Small intestine (tissue), 7 donors: ENCODE data around the gene TCHHL1. TPM values are rescaled to one million over a fixed set of nuclear protein-coding genes. Genes with fewer than 3 reads are reported as not detected.

Experiments used
- DNase-seq, 2 donors: peaks; one replicate each; pipeline versions ENCODE4 v3.0.0 to v3.0.0-alpha.2; 2013
- FAIRE-seq: peaks from 2 replicates; lab custom pipeline; 2012; peaks lifted over from hg19 to GRCh38; lab: Jason Lieb, UNC
- H3K27ac ChIP-seq, 3 donors: one replicate each; pipeline ENCODE4 v1.5.1; 2013; ENCODE audit warnings: low read length in 2 of 3, mild to moderate bottlenecking in 2 of 3, control low read depth in 1 of 3, inconsistent platforms in 1 of 3, low read depth in 1 of 3, moderate library complexity in 1 of 3
- H3K27me3 ChIP-seq, 3 donors: one replicate each; pipeline ENCODE4 v1.6.1; 2013; ENCODE audit warnings: low read length in 3 of 3, inconsistent platforms in 1 of 3; ENCODE audit not compliant: control insufficient read depth in 3 of 3, insufficient read depth in 3 of 3
- H3K36me3 ChIP-seq, 3 donors: one replicate each; pipeline ENCODE4 v1.6.1; 2013; ENCODE audit warnings: low read length in 3 of 3, inconsistent platforms in 1 of 3, low read depth in 1 of 3, mild to moderate bottlenecking in 1 of 3, moderate library complexity in 1 of 3; ENCODE audit not compliant: control insufficient read depth in 3 of 3, insufficient read depth in 2 of 3
- H3K4me1 ChIP-seq, 3 donors: one replicate each; pipeline ENCODE4 v1.6.1; 2013; ENCODE audit warnings: low read length in 2 of 3, inconsistent platforms in 1 of 3, low read depth in 1 of 3, mild to moderate bottlenecking in 1 of 3, moderate library complexity in 1 of 3; ENCODE audit not compliant: control insufficient read depth in 3 of 3, insufficient read depth in 2 of 3
- H3K4me3 ChIP-seq, 3 donors: one replicate each; pipeline ENCODE4 v1.5.1; 2013; ENCODE audit warnings: low read length in 3 of 3, control low read depth in 1 of 3, inconsistent platforms in 1 of 3, low read depth in 1 of 3, mild to moderate bottlenecking in 1 of 3, moderate library complexity in 1 of 3
- H3K9me3 ChIP-seq, 2 donors: one replicate each; pipeline ENCODE4 v1.6.1; 2013; ENCODE audit warnings: low read depth in 1 of 2, low read length in 1 of 2; ENCODE audit not compliant: control insufficient read depth in 2 of 2, insufficient read depth in 1 of 2
- WGBS, 3 donors: extraction: QIAGEN DNeasy Blood & Tissue Kit; methylation state at CpG; one replicate each; pipeline ENCODE4 v1.1.7; 2013; 5-methylcytosine and 5-hydroxymethylcytosine counted together
- polyA plus RNA-seq, 4 donors: library from polyadenylated mRNA; stranded (reverse) in 3 of 4; unstranded in 1 of 4; fragments of 200-250 nt in 3 of 4; fragments of 120-200 nt in 1 of 4; gene quantifications; one replicate each; pipeline versions ENCODE4 v1.2.1 to v1.2.3, GENCODE V29; 2013
- donor health status: healthy with polysubstance abuse.
- donor health status: control.
- donor health status: control.
- donor health status: Bipolar disorder and iron deficiency.
- donor health status: healthy.

TCHHL1 gene
- polyA plus RNA-seq, 4 donors: not detected

GRCh38 chr1:152042030-152042429 is 46.8 kb downstream of the TCHHL1 start:
- Histone ChIP-seq H3K9me3 (no peaks in the 10 kb centered on the region), H3K36me3 (no peaks in the 10 kb centered on the region), H3K27me3 (no peaks in the 10 kb centered on the region), H3K4me3 (no peak overlapping the region), H3K27ac (no peak overlapping the region), H3K4me1 (peaks cover 0 to 27% (median 2%) of the 10 kb centered on the region in 3 donors)
- WGBS, 3 donors: 75 to 89% (median 80%) methylated on average over 1 of the region's 1 CpG
- FAIRE-seq (no peak), DNase-seq (no peak)

- 3 to 52% (median 29%) methylated on average over 1 of the region's 1 CpG for WGBS, 3 donors
- H3K9me3 ChIP-seq: no peaks in the 10 kb centered on the region
- FAIRE-seq (no peak), DNase-seq (peak in 1 of 2 donors; percentile 29)
- peak overlapping the region in 1 of 3 donors; percentile 42 for H3K27ac ChIP-seq
- peaks cover 0 to 27% (median 6%) of the 10 kb centered on the region in 3 donors for H3K4me1 ChIP-seq
- H3K4me3 ChIP-seq: no peak overlapping the region
- H3K36me3 ChIP-seq: no peaks in the 10 kb centered on the region
- no peaks in the 10 kb centered on the region for H3K27me3 ChIP-seq
Measured at GRCh38 chr1:152039886-152040285, 49.0 kb downstream of the TCHHL1 start.

- no peaks in the 10 kb centered on the region for H3K36me3 ChIP-seq
- no peaks in the 10 kb centered on the region for H3K27me3 ChIP-seq
- DNase-seq (no peak), FAIRE-seq (no peak)
- no peak overlapping the region for H3K4me3 ChIP-seq
- no peaks in the 10 kb centered on the region for H3K9me3 ChIP-seq
- WGBS, 3 donors: 91 to 98% (median 96%) methylated on average over 1 of the region's 1 CpG
- H3K4me1 ChIP-seq: peaks cover 0 to 30% (median 6%) of the 10 kb centered on the region in 3 donors
- no peak overlapping the region for H3K27ac ChIP-seq
Measured at GRCh38 chr1:152039461-152039860, 49.4 kb downstream of the TCHHL1 start.

- DNase-seq (no peak), FAIRE-seq (no peak)
- no peaks in the 10 kb centered on the region for H3K36me3 ChIP-seq
- H3K27ac ChIP-seq: peak overlapping the region in 1 of 3 donors; percentile 3
- H3K4me1 ChIP-seq: peaks cover 0 to 35% (median 6%) of the 10 kb centered on the region in 3 donors
- WGBS, 3 donors: 87 to 91% (median 89%) methylated on average over 10 of the region's 10 CpGs
- H3K9me3 ChIP-seq: no peaks in the 10 kb centered on the region
- no peaks in the 10 kb centered on the region for H3K27me3 ChIP-seq
- H3K4me3 ChIP-seq: no peak overlapping the region
Measured at GRCh38 chr1:152038871-152039270, 50.0 kb downstream of the TCHHL1 start.

GRCh38 chr1:152036267-152037216 is 52.3 kb downstream of the TCHHL1 start, which contains the start of gene S100A11:
S100A11 (minus strand) TSS chr1:152037004; CDS start chr1:152036915, 89 bp downstream.
- Histone ChIP-seq H3K4me1 (peaks cover 0 to 32% (median 8%) of the 10 kb centered on the region in 3 donors), H3K27me3 (no peaks in the 10 kb centered on the region), H3K36me3 (peaks cover 9 to 13% (median 10%) of the 10 kb centered on the region in 3 donors), H3K27ac (peak within 1 kb of the TSS; percentile 73 to 98 (median 86)), H3K9me3 (no peaks in the 10 kb centered on the region), H3K4me3 (peak within 1 kb of the TSS; percentile 65 to 79 (median 65))
- DNase-seq: peak; percentile 89 to 94
- 0% methylated on average over 52 to 53 of the region's 53 CpGs for WGBS, 3 donors
- no peak for FAIRE-seq

- Histone ChIP-seq H3K4me3 (peak overlapping the region; percentile 65 to 79 (median 65)), H3K27me3 (no peaks in the 10 kb centered on the region), H3K27ac (peak overlapping the region; percentile 76 to 98 (median 86)), H3K9me3 (no peaks in the 10 kb centered on the region), H3K36me3 (peaks cover 10 to 19% (median 11%) of the 10 kb centered on the region in 3 donors), H3K4me1 (peaks cover 0 to 32% (median 8%) of the 10 kb centered on the region in 3 donors)
- FAIRE-seq (no peak), DNase-seq (peak; percentile 60 to 77)
- WGBS, 3 donors: 6 to 12% (median 11%) methylated on average over 17 of the region's 17 CpGs
Measured at GRCh38 chr1:152035539-152036266, 53.2 kb downstream of the TCHHL1 start.

GRCh38 chr1:152034654-152035538 is 54.0 kb downstream of the TCHHL1 start:
- Histone ChIP-seq H3K4me3 (peak overlapping the region in 2 of 3 donors; percentile 65 to 79), H3K4me1 (peaks cover 0 to 27% (median 8%) of the 10 kb centered on the region in 3 donors)
- no peak for FAIRE-seq

More at GRCh38 chr1:152034654-152035538, 54.0 kb downstream of the TCHHL1 start:
- peak; percentile 81 to 91 for DNase-seq
- Histone ChIP-seq H3K9me3 (no peaks in the 10 kb centered on the region), H3K27ac (peak overlapping the region; percentile 76 to 98 (median 86)), H3K36me3 (peaks cover 10 to 19% (median 11%) of the 10 kb centered on the region in 3 donors), H3K27me3 (no peaks in the 10 kb centered on the region)
- WGBS, 3 donors: 3 to 5% (median 4%) methylated on average over 8 of the region's 8 CpGs
